Measurements from ENCODE around the gene PAIP2B. TPM values are rescaled to one million over a fixed set of nuclear protein-coding genes. Genes with fewer than 3 reads are reported as not detected.

Gene PAIP2B
- total RNA-seq, 1 experiment from 2014 or later, result 4.0 TPM

DNA sequence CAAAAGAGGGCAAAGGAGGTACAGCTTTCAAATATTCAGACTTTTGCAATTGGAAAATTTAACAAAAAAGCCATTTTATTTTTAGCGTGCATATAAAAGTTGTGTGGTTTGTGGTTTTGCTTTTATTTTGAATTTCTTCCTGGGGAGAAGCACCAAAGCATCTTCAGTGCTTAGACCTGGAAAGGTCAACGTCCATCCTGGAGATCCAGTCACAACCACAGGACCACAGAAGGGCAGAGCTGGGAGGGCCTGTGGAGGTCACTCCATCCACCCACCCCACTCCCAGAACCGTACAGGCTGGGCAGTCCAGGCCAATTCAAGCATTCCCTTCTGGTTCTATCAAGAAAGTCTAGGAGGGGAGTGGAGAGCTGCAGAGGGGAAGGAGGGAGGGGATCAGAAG, 52.7 kb downstream of the PAIP2B start:
- no peaks in the 10 kb centered on the region for H3K4me1 ChIP-seq (ENCODE audit: insufficient read depth, low read length)
- no peaks in the 10 kb centered on the region for H3K79me2 ChIP-seq (ENCODE audit: low read length)
- no peaks in the 10 kb centered on the region for H3K9me2 ChIP-seq (replicated peaks; ENCODE audit: low read length)
- ATAC-seq, result no peak
- no peak overlapping the region for H2AFZ ChIP-seq (ENCODE audit: low read length)
- no peaks in the 10 kb centered on the region for H3K36me3 ChIP-seq (ENCODE audit: low read depth, low read length)
- H3K4me3 ChIP-seq (ENCODE audit: low read length), result no peak overlapping the region
- H3K27me3 ChIP-seq (ENCODE audit: low read length), result no peaks in the 10 kb centered on the region
- intact Hi-C loops (cut with micrococcal nuclease), result no loop called here
- no TSS peak for BruUV-seq (replicated peaks)
- DNase-seq, result no peak
- POLR2A ChIA-PET (ENCODE audit: unreplicated experiment), result no interaction called here
- no peak overlapping the region for H3K27ac ChIP-seq (ENCODE audit: low read length)
- H3K9ac ChIP-seq (ENCODE audit: low read length), result no peak overlapping the region
- TF ChIP-seq EZH2phosphoT487 (IDR thresholded peaks at IDR 0.05; ENCODE audit: borderline replicate concordance, low read length), result no peak
- TF ChIP-seq, protein P1, sequence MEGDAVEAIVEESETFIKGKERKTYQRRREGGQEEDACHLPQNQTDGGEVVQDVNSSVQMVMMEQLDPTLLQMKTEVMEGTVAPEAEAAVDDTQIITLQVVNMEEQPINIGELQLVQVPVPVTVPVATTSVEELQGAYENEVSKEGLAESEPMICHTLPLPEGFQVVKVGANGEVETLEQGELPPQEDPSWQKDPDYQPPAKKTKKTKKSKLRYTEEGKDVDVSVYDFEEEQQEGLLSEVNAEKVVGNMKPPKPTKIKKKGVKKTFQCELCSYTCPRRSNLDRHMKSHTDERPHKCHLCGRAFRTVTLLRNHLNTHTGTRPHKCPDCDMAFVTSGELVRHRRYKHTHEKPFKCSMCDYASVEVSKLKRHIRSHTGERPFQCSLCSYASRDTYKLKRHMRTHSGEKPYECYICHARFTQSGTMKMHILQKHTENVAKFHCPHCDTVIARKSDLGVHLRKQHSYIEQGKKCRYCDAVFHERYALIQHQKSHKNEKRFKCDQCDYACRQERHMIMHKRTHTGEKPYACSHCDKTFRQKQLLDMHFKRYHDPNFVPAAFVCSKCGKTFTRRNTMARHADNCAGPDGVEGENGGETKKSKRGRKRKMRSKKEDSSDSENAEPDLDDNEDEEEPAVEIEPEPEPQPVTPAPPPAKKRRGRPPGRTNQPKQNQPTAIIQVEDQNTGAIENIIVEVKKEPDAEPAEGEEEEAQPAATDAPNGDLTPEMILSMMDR (conservative IDR thresholded peaks at IDR 0.05; ENCODE audit: low read depth, low read length), result no peak
- TF ChIP-seq EZH2 (IDR thresholded peaks at IDR 0.05; ENCODE audit: low read length, unreplicated experiment), result no peak
- no peak overlapping the region for H3K4me2 ChIP-seq (ENCODE audit: low read length)
- H3K9me3 ChIP-seq (ENCODE audit: low read length), result no peaks in the 10 kb centered on the region
- H4K20me1 ChIP-seq (ENCODE audit: low read length), result no peaks in the 10 kb centered on the region
- no peaks in the 10 kb centered on the region for H3F3A ChIP-seq (ENCODE audit: low read length, unreplicated experiment)
- CTCF ChIA-PET, result no interaction called here

DNA sequence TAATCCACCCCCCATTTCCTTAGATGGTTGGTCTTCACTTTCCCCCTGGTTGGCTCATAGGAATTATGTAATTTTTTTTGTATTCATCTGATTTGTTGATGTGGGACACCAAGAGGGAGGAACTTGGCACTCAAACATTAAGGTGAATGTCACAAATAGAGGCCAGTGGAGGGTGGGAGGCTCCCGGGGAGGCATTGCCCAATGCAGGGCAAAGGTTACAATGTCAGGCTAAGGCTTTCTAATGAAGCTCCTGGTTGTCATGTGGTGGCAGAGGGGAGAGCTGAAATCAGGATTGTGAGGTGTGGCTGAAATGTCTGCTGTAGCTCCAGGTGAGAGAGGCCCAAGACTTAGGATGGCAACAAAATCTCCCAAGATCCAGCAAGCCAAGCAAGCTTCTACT, 53.8 kb downstream of the PAIP2B start:
- H4K20me1 ChIP-seq (ENCODE audit: low read length), result no peaks in the 10 kb centered on the region
- TF ChIP-seq, protein P1 (conservative IDR thresholded peaks at IDR 0.05; ENCODE audit: low read depth, low read length), result no peak
- no peak for TF ChIP-seq EZH2 (IDR thresholded peaks at IDR 0.05; ENCODE audit: low read length, unreplicated experiment)
- no peak for TF ChIP-seq EZH2phosphoT487 (IDR thresholded peaks at IDR 0.05; ENCODE audit: borderline replicate concordance, low read length)
- no peak overlapping the region for H3K9ac ChIP-seq (ENCODE audit: low read length)
- intact Hi-C loops (cut with micrococcal nuclease), result no loop called here
- no peaks in the 10 kb centered on the region for H3K9me3 ChIP-seq (ENCODE audit: low read length)
- ATAC-seq, result no peak
- BruUV-seq (replicated peaks), result no TSS peak
- H3K27me3 ChIP-seq (ENCODE audit: low read length), result no peaks in the 10 kb centered on the region
- H3K4me1 ChIP-seq (ENCODE audit: insufficient read depth, low read length), result no peaks in the 10 kb centered on the region
- H3K79me2 ChIP-seq (ENCODE audit: low read length), result no peaks in the 10 kb centered on the region
- ChIA-PET CTCF (no interaction called here), POLR2A (ENCODE audit: unreplicated experiment) (no interaction called here)
- no peaks in the 10 kb centered on the region for H3F3A ChIP-seq (ENCODE audit: low read length, unreplicated experiment)
- no peaks in the 10 kb centered on the region for H3K9me2 ChIP-seq (replicated peaks; ENCODE audit: low read length)
- H3K36me3 ChIP-seq (ENCODE audit: low read depth, low read length), result no peaks in the 10 kb centered on the region
- no peak overlapping the region for H2AFZ ChIP-seq (ENCODE audit: low read length)
- DNase-seq, result no peak
- no peak overlapping the region for H3K27ac ChIP-seq (ENCODE audit: low read length)
- H3K4me3 ChIP-seq (ENCODE audit: low read length), result no peak overlapping the region
- H3K4me2 ChIP-seq (ENCODE audit: low read length), result no peak overlapping the region

DNA sequence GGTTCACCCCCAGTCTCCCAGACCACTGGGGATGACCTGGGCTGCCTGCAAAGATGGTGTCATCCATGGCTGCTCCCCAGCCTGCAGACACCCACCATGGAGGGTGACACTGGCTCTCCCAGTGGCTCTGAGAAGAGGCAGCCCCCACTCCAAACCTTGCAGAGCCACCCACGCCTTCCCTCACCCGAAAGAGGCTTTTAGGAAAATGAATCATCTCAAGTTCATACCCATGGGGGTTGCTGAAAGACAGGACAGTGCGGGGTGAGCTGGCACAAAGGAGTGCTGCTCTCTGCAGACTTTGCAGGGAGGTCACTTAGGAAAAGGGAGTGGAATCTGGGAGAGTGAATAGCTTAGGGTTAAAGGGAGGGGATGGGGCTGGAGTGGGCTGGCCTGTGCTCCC, 60.1 kb downstream of the PAIP2B start:
- H3K4me1 ChIP-seq (ENCODE audit: insufficient read depth, low read length), result no peaks in the 10 kb centered on the region
- intact Hi-C loops (cut with micrococcal nuclease), result no loop called here
- no peaks in the 10 kb centered on the region for H3K27me3 ChIP-seq (ENCODE audit: low read length)
- H3K4me2 ChIP-seq (ENCODE audit: low read length), result no peak overlapping the region
- H3K79me2 ChIP-seq (ENCODE audit: low read length), result no peaks in the 10 kb centered on the region
- no peaks in the 10 kb centered on the region for H3K9me3 ChIP-seq (ENCODE audit: low read length)
- POLR2A ChIA-PET (ENCODE audit: unreplicated experiment), result no interaction called here
- ATAC-seq (no peak), DNase-seq (peak; percentile 11)
- no peaks in the 10 kb centered on the region for H3K9me2 ChIP-seq (replicated peaks; ENCODE audit: low read length)
- H3K27ac ChIP-seq (ENCODE audit: low read length), result no peak overlapping the region
- no peaks in the 10 kb centered on the region for H3F3A ChIP-seq (ENCODE audit: low read length, unreplicated experiment)
- H3K36me3 ChIP-seq (ENCODE audit: low read depth, low read length), result no peaks in the 10 kb centered on the region
- H3K4me3 ChIP-seq (ENCODE audit: low read length), result no peak overlapping the region
- TF ChIP-seq EZH2phosphoT487 (IDR thresholded peaks at IDR 0.05; ENCODE audit: borderline replicate concordance, low read length) (no peak), EZH2 (IDR thresholded peaks at IDR 0.05; ENCODE audit: low read length, unreplicated experiment) (no peak)
- TF ChIP-seq, protein P1 (conservative IDR thresholded peaks at IDR 0.05; ENCODE audit: low read depth, low read length), result no peak
- H2AFZ ChIP-seq (ENCODE audit: low read length), result no peak overlapping the region
- CTCF ChIA-PET, result no interaction called here
- BruUV-seq (replicated peaks), result no TSS peak
- no peak overlapping the region for H3K9ac ChIP-seq (ENCODE audit: low read length)
- H4K20me1 ChIP-seq (ENCODE audit: low read length), result no peaks in the 10 kb centered on the region

Measured in PC-3 (cell line).